CD4-positive, alpha-beta T cell (primary cell): ENCODE measurements around the gene RASAL3. TPM values are rescaled to one million over a fixed set of nuclear protein-coding genes. Genes with fewer than 3 reads are reported as not detected.

Source experiments
- ATAC-seq: fragments of 200-7000 bp; cut with Tn5 transposase; one replicate; pipeline ENCODE4 v1.10.0; 2022; ENCODE audit warnings: mild to moderate bottlenecking; ENCODE audit not compliant: poor library complexity
- CTCF ChIA-PET: fragments of 350-600 bp; sonication (Branson Sonifier 250); formaldehyde crosslinking; loops from one replicate; lab custom pipeline; 2021; ENCODE audit warnings: antibody characterized with exemption, inconsistent platforms; lab: Charles Lee
- POLR2A ChIA-PET: fragments of 350-600 bp; sonication (Branson Sonifier 250); formaldehyde crosslinking; loops from one replicate; lab custom pipeline; 2021; ENCODE audit warnings: antibody characterized with exemption, inconsistent platforms; lab: Charles Lee
- DNase-seq, 14 experiments: peaks; one replicate each; pipeline ENCODE4 v3.0.0-alpha.2; 2013 to 2020; ENCODE audit warnings: mixed read lengths in 2 of 14
- H3K27ac ChIP-seq, 2 donors: one replicate each; pipeline versions ENCODE4 v1.5.1 to v1.7.0; 2013; ENCODE audit warnings: low read length in 2 of 2, low read depth in 1 of 2, mild to moderate bottlenecking in 1 of 2
- H3K27me3 ChIP-seq, 2 experiments: 1 replicate in 1 of 2; 2 replicates in 1 of 2; pipeline versions ENCODE4 v1.6.1 to v1.7.0; 2013; ENCODE audit warnings: low read length in 2 of 2, control low read depth in 1 of 2, mild to moderate bottlenecking in 1 of 2, moderate library complexity in 1 of 2; ENCODE audit not compliant: insufficient read depth in 2 of 2, control insufficient read depth in 1 of 2
- H3K36me3 ChIP-seq: one replicate; pipeline ENCODE4 v1.6.1; 2013; ENCODE audit warnings: low read length, control low read depth; ENCODE audit not compliant: insufficient read depth
- H3K4me1 ChIP-seq: one replicate; pipeline ENCODE4 v1.6.1; 2013; ENCODE audit warnings: low read length, control low read depth; ENCODE audit not compliant: insufficient read depth
- H3K4me3 ChIP-seq: one replicate; pipeline ENCODE4 v1.5.1; 2013; ENCODE audit warnings: mild to moderate bottlenecking, low read length, moderate library complexity
- H3K9me3 ChIP-seq, 2 experiments: 1 replicate in 1 of 2; 2 replicates in 1 of 2; pipeline versions ENCODE4 v1.6.1 to v1.7.0; 2013; ENCODE audit warnings: low read length in 2 of 2, mild to moderate bottlenecking in 2 of 2, control low read depth in 1 of 2, moderate library complexity in 1 of 2; ENCODE audit not compliant: control insufficient read depth in 1 of 2, insufficient read depth in 1 of 2
- H3K27ac Mint-ChIP-seq: one replicate; pipeline ENCODE4 v1.8.0; 2020; ENCODE audit warnings: mixed read lengths
- H3K27me3 Mint-ChIP-seq: one replicate; pipeline ENCODE4 v1.8.0; 2021; ENCODE audit warnings: mixed read lengths
- H3K36me3 Mint-ChIP-seq: one replicate; pipeline ENCODE4 v1.8.0; 2021; ENCODE audit warnings: low read depth, mixed read lengths
- H3K4me1 Mint-ChIP-seq: one replicate; pipeline ENCODE4 v1.8.0; 2021; ENCODE audit warnings: low read depth, mixed read lengths
- H3K4me3 Mint-ChIP-seq: one replicate; pipeline ENCODE4 v1.8.0; 2020; ENCODE audit warnings: mild to moderate bottlenecking, mixed read lengths
- H3K9me3 Mint-ChIP-seq: one replicate; pipeline ENCODE4 v1.8.0; 2020; ENCODE audit warnings: mixed read lengths
- intact Hi-C, 2 experiments: fragments of 100-400 bp; cut with DNase I in 1 of 2; cut with micrococcal nuclease in 1 of 2; formaldehyde crosslinking; loops; one replicate each; pipeline versions ENCODE4 v1.15.1 to v1.9.0; 2023 to 2025; cut with DNase I, micrococcal nuclease
- total RNA-seq, 174 experiments: library from RNA in 2 of 174; stranded (reverse) in 2 of 174; gene quantifications; one replicate each; pipeline ENCODE4 v1.2.3 and lab custom pipeline; 2021 to 2026
- TF ChIP-seq, protein P1 (sequence below): fragments of 200-600 bp; IDR thresholded peaks from one replicate; pipeline ENCODE4 v1.8.0; 2022; ENCODE audit warnings: antibody characterized with exemption, mild to moderate bottlenecking

Gene RASAL3
- total RNA-seq, 2 experiments from 2014 or later: 91.8 to 92.8 TPM

- peaks cover 7% of the 10 kb centered on the region for H3K36me3 Mint-ChIP-seq
- no peak overlapping the region for H3K4me3 Mint-ChIP-seq
- DNase-seq: no peak
- H3K27ac Mint-ChIP-seq: no peak overlapping the region
- peaks cover 8% of the 10 kb centered on the region for H3K4me1 Mint-ChIP-seq
- H3K4me3 ChIP-seq: no peak overlapping the region
- H3K9me3 Mint-ChIP-seq: no peaks in the 10 kb centered on the region
- CTCF ChIA-PET: no interaction called here
- no peaks in the 10 kb centered on the region for H3K9me3 ChIP-seq
- POLR2A ChIA-PET: no interaction called here
- no peak for ATAC-seq
- H3K27me3 Mint-ChIP-seq: no peaks in the 10 kb centered on the region
- H3K4me1 ChIP-seq: peaks cover 13% of the 10 kb centered on the region
- intact Hi-C loops: loop anchor here in 1 of 2 experiments (10.0 kb wide), 1 partner anchor 740 kb away; the partner anchor contains the start of gene FAM32A
- no peak overlapping the region for H3K27ac ChIP-seq
- H3K36me3 ChIP-seq: no peaks in the 10 kb centered on the region
- TF ChIP-seq, protein P1, sequence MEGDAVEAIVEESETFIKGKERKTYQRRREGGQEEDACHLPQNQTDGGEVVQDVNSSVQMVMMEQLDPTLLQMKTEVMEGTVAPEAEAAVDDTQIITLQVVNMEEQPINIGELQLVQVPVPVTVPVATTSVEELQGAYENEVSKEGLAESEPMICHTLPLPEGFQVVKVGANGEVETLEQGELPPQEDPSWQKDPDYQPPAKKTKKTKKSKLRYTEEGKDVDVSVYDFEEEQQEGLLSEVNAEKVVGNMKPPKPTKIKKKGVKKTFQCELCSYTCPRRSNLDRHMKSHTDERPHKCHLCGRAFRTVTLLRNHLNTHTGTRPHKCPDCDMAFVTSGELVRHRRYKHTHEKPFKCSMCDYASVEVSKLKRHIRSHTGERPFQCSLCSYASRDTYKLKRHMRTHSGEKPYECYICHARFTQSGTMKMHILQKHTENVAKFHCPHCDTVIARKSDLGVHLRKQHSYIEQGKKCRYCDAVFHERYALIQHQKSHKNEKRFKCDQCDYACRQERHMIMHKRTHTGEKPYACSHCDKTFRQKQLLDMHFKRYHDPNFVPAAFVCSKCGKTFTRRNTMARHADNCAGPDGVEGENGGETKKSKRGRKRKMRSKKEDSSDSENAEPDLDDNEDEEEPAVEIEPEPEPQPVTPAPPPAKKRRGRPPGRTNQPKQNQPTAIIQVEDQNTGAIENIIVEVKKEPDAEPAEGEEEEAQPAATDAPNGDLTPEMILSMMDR: no peak
- no peaks in the 10 kb centered on the region for H3K27me3 ChIP-seq
Measured at GRCh38 chr19:15445227-15445605, 19.1 kb downstream of the RASAL3 start.

DNA sequence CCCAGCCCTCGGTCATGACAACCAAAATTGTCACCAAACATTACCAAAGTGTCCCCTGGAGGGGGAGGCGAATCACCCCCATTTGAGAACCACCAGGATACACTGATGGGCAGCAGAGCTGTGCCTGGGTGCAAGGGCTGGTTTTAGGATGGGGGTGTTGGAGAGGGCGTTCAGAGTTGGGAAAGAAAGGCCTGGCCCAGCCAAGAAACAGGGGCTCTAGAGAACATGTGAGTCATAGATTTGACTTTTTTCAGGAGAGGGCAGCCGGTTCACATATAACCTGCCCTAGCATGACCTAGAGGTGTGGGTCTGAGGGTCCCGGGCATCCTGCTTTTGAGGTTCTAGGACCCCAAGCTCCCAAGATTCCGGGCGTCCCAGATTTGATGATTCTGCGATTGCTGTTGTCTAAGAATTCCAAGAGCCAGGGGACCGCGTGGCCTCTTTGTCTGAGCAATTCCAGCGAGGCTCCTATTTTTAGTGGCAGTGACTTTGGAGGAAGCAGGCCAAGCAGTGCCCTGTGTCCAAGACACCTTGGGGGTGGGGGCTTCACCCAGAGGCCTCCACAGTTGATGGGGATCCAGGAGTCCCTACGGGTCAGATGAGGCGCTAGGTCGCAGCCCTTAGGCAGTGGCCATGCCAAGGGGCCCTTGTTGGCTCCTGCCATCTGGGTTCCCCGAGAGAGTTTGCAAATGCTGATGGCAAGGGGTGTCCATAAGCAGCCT, 19.7 kb downstream of the RASAL3 start:
- CTCF ChIA-PET: no interaction called here
- H3K27ac Mint-ChIP-seq: no peak overlapping the region
- DNase-seq: no peak

GRCh38 chr19:15443838-15444237, 20.5 kb downstream of the RASAL3 start:
- H3K4me1 Mint-ChIP-seq: peaks cover 5% of the 10 kb centered on the region
- H3K4me3 Mint-ChIP-seq: no peak overlapping the region
- Histone ChIP-seq H3K4me1 (peaks cover 4% of the 10 kb centered on the region), H3K27me3 (no peaks in the 10 kb centered on the region), H3K4me3 (no peak overlapping the region), H3K9me3 (no peaks in the 10 kb centered on the region), H3K27ac (no peak overlapping the region), H3K36me3 (no peaks in the 10 kb centered on the region)
- ATAC-seq: no peak
- H3K9me3 Mint-ChIP-seq: no peaks in the 10 kb centered on the region
- H3K27me3 Mint-ChIP-seq: no peaks in the 10 kb centered on the region
- CTCF ChIA-PET: no interaction called here
- peaks cover 5% of the 10 kb centered on the region for H3K36me3 Mint-ChIP-seq
- DNase-seq: no peak
- POLR2A ChIA-PET: no interaction called here
- TF ChIP-seq, protein P1: no peak
- intact Hi-C loops: loop anchor here in 1 of 2 experiments (10.0 kb wide), 1 partner anchor 741 kb away; the partner anchor contains the start of gene FAM32A
- H3K27ac Mint-ChIP-seq: no peak overlapping the region

More for the DNA sequence above, 19.7 kb downstream of the RASAL3 start:
- POLR2A ChIA-PET: no interaction called here
- H3K4me1 Mint-ChIP-seq: peaks cover 7% of the 10 kb centered on the region
- no peak overlapping the region for H3K4me3 Mint-ChIP-seq
- Histone ChIP-seq H3K4me3 (no peak overlapping the region), H3K36me3 (no peaks in the 10 kb centered on the region), H3K9me3 (no peaks in the 10 kb centered on the region), H3K27ac (no peak overlapping the region), H3K4me1 (peaks cover 9% of the 10 kb centered on the region), H3K27me3 (no peaks in the 10 kb centered on the region)
- peaks cover 5% of the 10 kb centered on the region for H3K36me3 Mint-ChIP-seq
- intact Hi-C loops: loop anchor here in 1 of 2 experiments (10.0 kb wide), 1 partner anchor 740 kb away; the partner anchor contains the start of gene FAM32A
- ATAC-seq: no peak
- H3K9me3 Mint-ChIP-seq: no peaks in the 10 kb centered on the region
- TF ChIP-seq, protein P1: no peak
- H3K27me3 Mint-ChIP-seq: no peaks in the 10 kb centered on the region
